ENCODE data around the gene ACTR3. TPM values are rescaled to one million over a fixed set of nuclear protein-coding genes. Genes with fewer than 3 reads are reported as not detected.

Gene ACTR3
- total and polyA plus RNA-seq, 3 donors from 2014 or later: 106 to 180 (median 114) TPM

DNA sequence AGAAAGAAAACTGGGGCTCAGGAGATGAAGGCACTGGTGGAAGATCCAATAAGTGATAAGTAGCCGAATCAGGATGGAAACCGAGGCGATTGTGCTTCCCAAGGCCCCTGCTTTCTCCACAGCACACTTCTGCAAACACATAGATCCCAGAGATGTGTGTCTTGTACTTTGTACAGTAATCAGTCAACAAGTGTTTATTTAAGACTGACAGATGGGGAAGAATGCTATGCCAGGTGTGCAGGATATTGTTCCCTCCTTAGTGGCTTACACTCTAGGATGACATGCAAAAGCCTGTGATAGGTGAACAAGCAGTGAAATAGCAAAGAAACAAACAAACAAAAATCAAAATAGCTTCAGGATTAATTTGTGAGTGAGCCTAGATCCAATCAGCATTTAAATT is 116.6 kb downstream of the ACTR3 start:
- Histone ChIP-seq H3K4me1 (no peaks in the 10 kb centered on the region), H3K4me3 (no peak overlapping the region), H3K9me3 (no peaks in the 10 kb centered on the region), H3K36me3 (ENCODE audit: low read depth, missing control alignments) (no peaks in the 10 kb centered on the region), H3K27ac (no peak overlapping the region), H3K27me3 (no peaks in the 10 kb centered on the region)
- DNase-seq: no peak
- WGBS, 2 donors: 90 to 95% methylated on average over 3 of the region's 3 CpGs
- intact Hi-C loops (cut with DNase I; ENCODE audit: low total_unique reads): no loop called here
- TF ChIP-seq, protein P1, sequence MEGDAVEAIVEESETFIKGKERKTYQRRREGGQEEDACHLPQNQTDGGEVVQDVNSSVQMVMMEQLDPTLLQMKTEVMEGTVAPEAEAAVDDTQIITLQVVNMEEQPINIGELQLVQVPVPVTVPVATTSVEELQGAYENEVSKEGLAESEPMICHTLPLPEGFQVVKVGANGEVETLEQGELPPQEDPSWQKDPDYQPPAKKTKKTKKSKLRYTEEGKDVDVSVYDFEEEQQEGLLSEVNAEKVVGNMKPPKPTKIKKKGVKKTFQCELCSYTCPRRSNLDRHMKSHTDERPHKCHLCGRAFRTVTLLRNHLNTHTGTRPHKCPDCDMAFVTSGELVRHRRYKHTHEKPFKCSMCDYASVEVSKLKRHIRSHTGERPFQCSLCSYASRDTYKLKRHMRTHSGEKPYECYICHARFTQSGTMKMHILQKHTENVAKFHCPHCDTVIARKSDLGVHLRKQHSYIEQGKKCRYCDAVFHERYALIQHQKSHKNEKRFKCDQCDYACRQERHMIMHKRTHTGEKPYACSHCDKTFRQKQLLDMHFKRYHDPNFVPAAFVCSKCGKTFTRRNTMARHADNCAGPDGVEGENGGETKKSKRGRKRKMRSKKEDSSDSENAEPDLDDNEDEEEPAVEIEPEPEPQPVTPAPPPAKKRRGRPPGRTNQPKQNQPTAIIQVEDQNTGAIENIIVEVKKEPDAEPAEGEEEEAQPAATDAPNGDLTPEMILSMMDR (IDR thresholded peaks at IDR 0.05): no peak
- no peak for TF ChIP-seq POLR2A (IDR thresholded peaks at IDR 0.05)

GRCh38 chr2:114007436-114007835 is 117.5 kb downstream of the ACTR3 start:
- DNase-seq: no peak
- 76 to 97% methylated on average over 3 of the region's 3 CpGs for WGBS, 2 donors
- no peaks in the 10 kb centered on the region for H3K4me1 ChIP-seq
- TF ChIP-seq, protein P1 (IDR thresholded peaks at IDR 0.05): no peak
- TF ChIP-seq POLR2A (IDR thresholded peaks at IDR 0.05): no peak
- no peaks in the 10 kb centered on the region for H3K27me3 ChIP-seq
- no peak overlapping the region for H3K27ac ChIP-seq
- H3K9me3 ChIP-seq: no peaks in the 10 kb centered on the region
- no peak overlapping the region for H3K4me3 ChIP-seq
- H3K36me3 ChIP-seq (ENCODE audit: low read depth, missing control alignments): no peaks in the 10 kb centered on the region
- intact Hi-C loops (cut with DNase I; ENCODE audit: low total_unique reads): no loop called here

DNA sequence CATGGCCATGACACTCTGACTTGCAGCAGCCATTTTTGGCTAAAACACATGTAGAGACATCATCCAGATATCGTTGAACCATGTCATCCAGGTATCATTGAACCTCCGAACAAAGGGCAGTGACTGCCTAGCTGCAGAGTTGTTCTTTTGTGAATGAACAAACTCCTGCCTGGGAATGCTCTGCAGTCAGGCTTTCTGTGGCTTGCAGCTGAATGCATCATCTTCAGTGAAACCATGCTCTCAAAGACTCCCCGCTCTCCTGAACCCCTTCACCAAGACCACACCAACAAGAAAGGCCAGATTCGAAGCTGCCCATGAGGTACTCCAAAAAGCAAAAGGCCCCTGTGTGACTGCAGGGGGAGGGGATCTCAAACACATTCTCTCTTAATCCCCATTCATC is 118.8 kb downstream of the ACTR3 start:
- no peak overlapping the region for H3K4me3 ChIP-seq
- H3K36me3 ChIP-seq (ENCODE audit: low read depth, missing control alignments): no peaks in the 10 kb centered on the region
- TF ChIP-seq, protein P1 (IDR thresholded peaks at IDR 0.05): no peak
- no peak for TF ChIP-seq POLR2A (IDR thresholded peaks at IDR 0.05)
- no peak overlapping the region for H3K27ac ChIP-seq
- intact Hi-C loops (cut with DNase I; ENCODE audit: low total_unique reads): no loop called here
- WGBS, 2 donors: 94 to 95% methylated on average over 4 of the region's 4 CpGs
- H3K4me1 ChIP-seq: no peaks in the 10 kb centered on the region
- no peaks in the 10 kb centered on the region for H3K27me3 ChIP-seq
- H3K9me3 ChIP-seq: no peaks in the 10 kb centered on the region
- DNase-seq: no peak

- no peaks in the 10 kb centered on the region for H3K4me1 ChIP-seq
- no peaks in the 10 kb centered on the region for H3K36me3 ChIP-seq (ENCODE audit: low read depth, missing control alignments)
- intact Hi-C loops (cut with DNase I; ENCODE audit: low total_unique reads): no loop called here
- 87 to 88% methylated on average over 7 of the region's 7 CpGs for whole genome bisulfite sequencing, 2 donors
- no peaks in the 10 kb centered on the region for H3K9me3 ChIP-seq
- DNase-seq: no peak
- no peak overlapping the region for H3K4me3 ChIP-seq
- no peaks in the 10 kb centered on the region for H3K27me3 ChIP-seq
- H3K27ac ChIP-seq: no peak overlapping the region
- TF ChIP-seq, protein P1 (IDR thresholded peaks at IDR 0.05): no peak
- no peak for TF ChIP-seq POLR2A (IDR thresholded peaks at IDR 0.05)
These were observed 119.5 kb downstream of the ACTR3 start for GRCh38 chr2:114009205-114009944.

DNA sequence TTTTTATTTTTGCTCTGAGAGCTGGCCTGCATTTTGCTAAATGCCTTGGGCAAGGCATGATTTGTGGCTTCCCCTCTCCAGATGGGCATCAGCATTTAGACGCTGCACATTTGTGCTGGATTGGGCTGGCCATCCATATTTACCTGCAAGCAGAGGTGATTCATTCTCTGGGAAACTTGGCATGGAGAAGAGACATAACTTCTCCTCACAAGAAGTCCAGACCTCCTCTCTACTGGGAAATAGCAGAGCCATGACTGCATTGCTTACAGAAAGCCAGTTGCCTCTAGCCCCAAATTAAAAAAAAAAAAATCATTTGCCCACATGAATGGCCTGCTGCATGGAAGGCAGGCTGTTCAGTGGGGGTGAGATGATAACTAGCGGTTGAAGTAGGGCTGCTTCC is 120.1 kb downstream of the ACTR3 start:
- DNase-seq: no peak
- WGBS, 2 donors: 90 to 98% methylated on average over 2 of the region's 2 CpGs
- Histone ChIP-seq H3K27me3 (no peaks in the 10 kb centered on the region), H3K36me3 (ENCODE audit: low read depth, missing control alignments) (no peaks in the 10 kb centered on the region), H3K4me3 (no peak overlapping the region), H3K9me3 (no peaks in the 10 kb centered on the region), H3K4me1 (no peaks in the 10 kb centered on the region), H3K27ac (no peak overlapping the region)
- TF ChIP-seq, protein P1 (IDR thresholded peaks at IDR 0.05): no peak
- TF ChIP-seq POLR2A (IDR thresholded peaks at IDR 0.05): no peak
- intact Hi-C loops (cut with DNase I; ENCODE audit: low total_unique reads): no loop called here

Measured in testis (tissue), 3 donors.